Esophagus muscularis mucosa (tissue), 4 donors: ENCODE data around the gene S100A13. TPM values are rescaled to one million over a fixed set of nuclear protein-coding genes. Genes with fewer than 3 reads are reported as not detected.
A peak's percentile ranks its signal among the peaks of the same experiment; 100 is the strongest.

Experiments
- DNase-seq: peaks from one replicate; pipeline ENCODE4 v3.0.0-alpha.2; 2017; ENCODE audit errors: extremely low spot score
- H3K27ac ChIP-seq, 4 donors: fragments of 200-600 bp; sonication (generic); replicated peaks in 1 of 4; 1 replicate in 3 of 4; 2 replicates in 1 of 4; pipeline ENCODE4 v1.5.1; 2016 to 2019; ENCODE audit warnings: mild to moderate bottlenecking in 1 of 4
- H3K27me3 ChIP-seq, 4 donors: fragments of 200-600 bp; sonication (generic); one replicate each; pipeline versions ENCODE4 v1.5.1 to v1.6.0; 2016 to 2019
- H3K36me3 ChIP-seq, 4 donors: fragments of 200-600 bp; sonication (generic); one replicate each; pipeline ENCODE4 v1.5.1; 2016 to 2019
- H3K4me1 ChIP-seq, 4 donors: fragments of 200-600 bp; sonication (generic); one replicate each; pipeline ENCODE4 v1.5.1; 2016 to 2019
- H3K4me3 ChIP-seq, 4 donors: fragments of 200-600 bp; sonication (generic); 1 replicate in 2 of 4; 2 replicates in 2 of 4; pipeline ENCODE4 v1.5.1; 2016 to 2019; ENCODE audit warnings: mild to moderate bottlenecking in 4 of 4, moderate library complexity in 1 of 4
- H3K9me3 ChIP-seq, 4 donors: fragments of 200-600 bp; sonication (generic); 1 replicate in 3 of 4; 2 replicates in 1 of 4; pipeline ENCODE4 v1.5.1; 2016 to 2019
- EP300 ChIP-seq: sonication (generic); formaldehyde crosslinking; IDR thresholded peaks from one replicate; pipeline ENCODE4 v1.6.1; 2017; ENCODE audit warnings: antibody characterized with exemption
- POLR2A ChIP-seq: fragments of 450-650 bp; IDR thresholded peaks from one replicate; pipeline ENCODE4 v1.6.1; 2017; ENCODE audit warnings: antibody characterized with exemption, moderate library complexity, mild to moderate bottlenecking, low read depth
- POLR2AphosphoS5 ChIP-seq, 2 donors: sonication (generic); formaldehyde crosslinking; IDR thresholded peaks; one replicate each; pipeline ENCODE4 v1.6.1; 2017; ENCODE audit warnings: antibody characterized with exemption in 2 of 2
- WGBS: methylation state at CpG from one replicate; pipeline ENCODE4 v1.1.5; 2018; 5-methylcytosine and 5-hydroxymethylcytosine counted together
- intact Hi-C: fragments of 100-400 bp; cut with DNase I; formaldehyde crosslinking; loops from one replicate; pipeline ENCODE4 v1.15.1; 2023
- total RNA-seq, 4 donors: library from RNA; depleted of rRNA; stranded (reverse); fragments of >200 nt; gene quantifications; one replicate each; pipeline versions ENCODE4 v1.1.0 to v1.2.1, GENCODE V29; 2016
- TF ChIP-seq, protein P1 (sequence below), 3 experiments: fragments of 200-600 bp in 2 of 3; fragments of 450-650 bp in 1 of 3; sonication (generic) in 2 of 3; IDR thresholded peaks; one replicate each; pipeline ENCODE4 v1.5.1; 2017 to 2019; ENCODE audit warnings: antibody characterized with exemption in 3 of 3, mild to moderate bottlenecking in 2 of 3, moderate library complexity in 1 of 3

The S100A13 gene
- total RNA-seq, 4 donors from 2014 or later: 71.3 to 84.7 (median 83.1) TPM

DNA sequence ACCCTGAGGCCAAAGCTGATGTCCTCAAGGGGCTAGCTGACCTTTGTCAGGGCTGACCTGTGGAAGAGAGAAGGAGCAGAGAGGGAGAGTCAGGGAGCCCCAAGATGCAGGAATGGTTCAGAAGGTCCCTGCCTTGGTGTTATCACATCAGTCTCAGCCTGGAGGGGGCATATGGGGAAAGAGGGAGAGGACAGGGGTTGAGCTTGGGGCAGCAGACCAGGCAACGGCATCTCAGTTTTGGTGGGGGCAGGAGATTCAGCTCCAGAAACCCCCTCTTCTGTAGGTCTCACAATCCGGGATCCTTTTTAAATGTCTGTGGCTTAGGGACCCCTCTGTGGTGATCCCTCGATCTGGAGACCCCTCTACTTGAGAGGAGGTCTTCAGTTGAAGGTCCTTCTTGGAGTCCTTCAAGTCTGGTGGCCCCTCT is 815 bp downstream of the S100A13 start:
- intact Hi-C loops: no loop called here
- no peak for TF ChIP-seq POLR2A
- Histone ChIP-seq H3K9me3 (no peaks in the 10 kb centered on the region), H3K27ac (peak overlapping the region; percentile 83 to 91 (median 88)), H3K4me1 (peaks cover 51 to 65% (median 55%) of the 10 kb centered on the region in 4 donors), H3K36me3 (peaks cover 0 to 36% (median 12%) of the 10 kb centered on the region in 4 donors), H3K27me3 (no peaks in the 10 kb centered on the region), H3K4me3 (peak overlapping the region; percentile 57 to 65 (median 62))
- 61% methylated on average over 3 of the region's 3 CpGs for WGBS
- no peak for DNase-seq

DNA sequence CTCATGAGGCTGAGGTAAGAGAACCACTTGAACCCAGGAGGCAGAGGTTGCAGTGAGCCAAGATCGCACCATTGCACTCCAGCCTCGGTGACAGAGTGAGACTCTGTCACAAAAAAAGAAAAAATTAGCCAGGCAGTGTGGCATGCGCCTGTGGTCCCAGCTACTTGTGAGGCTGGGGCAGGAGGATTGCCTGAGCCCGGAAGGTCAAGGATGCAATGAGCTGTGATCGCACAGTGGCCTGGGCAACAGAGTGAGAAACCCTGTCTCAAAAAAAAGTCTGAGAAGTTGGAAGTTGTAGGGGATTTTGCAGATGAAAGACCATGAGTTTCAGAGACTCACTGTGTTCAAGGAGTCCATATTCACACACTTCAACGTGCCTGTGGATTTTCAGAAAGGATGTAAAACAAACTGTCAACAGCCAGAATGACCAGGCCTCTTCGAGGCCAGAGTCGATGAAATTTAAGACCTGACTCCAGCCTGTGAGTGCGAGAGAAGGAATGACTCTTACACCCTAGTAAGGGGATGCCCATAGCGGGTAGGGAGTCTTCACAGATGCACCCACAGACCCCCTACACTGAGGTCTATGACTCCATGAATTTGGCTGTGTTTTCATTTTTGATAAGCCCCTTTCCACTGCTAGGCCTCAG is 2.2 kb downstream of the S100A13 start:
- TF ChIP-seq POLR2A: no peak
- TF ChIP-seq, protein P1, sequence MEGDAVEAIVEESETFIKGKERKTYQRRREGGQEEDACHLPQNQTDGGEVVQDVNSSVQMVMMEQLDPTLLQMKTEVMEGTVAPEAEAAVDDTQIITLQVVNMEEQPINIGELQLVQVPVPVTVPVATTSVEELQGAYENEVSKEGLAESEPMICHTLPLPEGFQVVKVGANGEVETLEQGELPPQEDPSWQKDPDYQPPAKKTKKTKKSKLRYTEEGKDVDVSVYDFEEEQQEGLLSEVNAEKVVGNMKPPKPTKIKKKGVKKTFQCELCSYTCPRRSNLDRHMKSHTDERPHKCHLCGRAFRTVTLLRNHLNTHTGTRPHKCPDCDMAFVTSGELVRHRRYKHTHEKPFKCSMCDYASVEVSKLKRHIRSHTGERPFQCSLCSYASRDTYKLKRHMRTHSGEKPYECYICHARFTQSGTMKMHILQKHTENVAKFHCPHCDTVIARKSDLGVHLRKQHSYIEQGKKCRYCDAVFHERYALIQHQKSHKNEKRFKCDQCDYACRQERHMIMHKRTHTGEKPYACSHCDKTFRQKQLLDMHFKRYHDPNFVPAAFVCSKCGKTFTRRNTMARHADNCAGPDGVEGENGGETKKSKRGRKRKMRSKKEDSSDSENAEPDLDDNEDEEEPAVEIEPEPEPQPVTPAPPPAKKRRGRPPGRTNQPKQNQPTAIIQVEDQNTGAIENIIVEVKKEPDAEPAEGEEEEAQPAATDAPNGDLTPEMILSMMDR (IDR thresholded peaks at IDR 0.05): no peak
- TF ChIP-seq POLR2AphosphoS5 (IDR thresholded peaks at IDR 0.05): no peak
- TF ChIP-seq EP300: no peak
- H3K27me3 ChIP-seq: no peaks in the 10 kb centered on the region
- intact Hi-C loops: no loop called here
- 71% methylated on average over 10 of the region's 10 CpGs for WGBS
- peak overlapping the region in 3 of 4 donors; percentile 1 to 90 (median 83) for H3K27ac ChIP-seq
- H3K9me3 ChIP-seq: no peaks in the 10 kb centered on the region
- no peak for DNase-seq
- H3K4me3 ChIP-seq: peak overlapping the region in 1 of 4 donors; percentile 65
- peaks cover 0 to 42% (median 13%) of the 10 kb centered on the region in 4 donors for H3K36me3 ChIP-seq
- peaks cover 40 to 60% (median 55%) of the 10 kb centered on the region in 4 donors for H3K4me1 ChIP-seq

DNA sequence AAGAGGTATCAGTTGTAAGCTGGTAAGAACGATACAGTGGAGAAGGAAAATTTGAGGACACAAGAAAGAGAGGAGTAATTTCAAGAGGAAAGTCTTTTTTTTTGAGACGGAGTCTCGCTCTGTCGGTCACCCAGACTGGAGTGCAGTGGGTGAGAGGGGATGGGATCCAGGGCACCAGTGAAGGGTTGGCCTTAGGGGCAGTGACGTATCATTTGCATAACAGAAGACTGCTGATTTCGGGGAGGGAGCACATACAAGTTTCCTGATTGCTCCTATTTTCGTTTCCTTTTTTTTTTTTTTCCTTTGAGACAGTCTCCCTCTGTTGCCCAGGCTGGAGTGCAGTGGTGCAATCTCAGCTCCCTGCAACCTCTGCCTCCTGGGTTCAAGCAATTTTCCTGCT is 4.2 kb downstream of the S100A13 start:
- TF ChIP-seq POLR2AphosphoS5 (IDR thresholded peaks at IDR 0.05): no peak
- no peak for TF ChIP-seq POLR2A
- TF ChIP-seq, protein P1 (IDR thresholded peaks at IDR 0.05): no peak
- TF ChIP-seq EP300: no peak
- 69% methylated on average over 7 of the region's 7 CpGs for WGBS
- Histone ChIP-seq H3K36me3 (peaks cover 0 to 57% (median 28%) of the 10 kb centered on the region in 4 donors), H3K4me3 (no peak overlapping the region), H3K27me3 (no peaks in the 10 kb centered on the region), H3K9me3 (no peaks in the 10 kb centered on the region), H3K4me1 (peaks cover 34 to 50% (median 48%) of the 10 kb centered on the region in 4 donors), H3K27ac (no peak overlapping the region)
- no peak for DNase-seq
- intact Hi-C loops: no loop called here

DNA sequence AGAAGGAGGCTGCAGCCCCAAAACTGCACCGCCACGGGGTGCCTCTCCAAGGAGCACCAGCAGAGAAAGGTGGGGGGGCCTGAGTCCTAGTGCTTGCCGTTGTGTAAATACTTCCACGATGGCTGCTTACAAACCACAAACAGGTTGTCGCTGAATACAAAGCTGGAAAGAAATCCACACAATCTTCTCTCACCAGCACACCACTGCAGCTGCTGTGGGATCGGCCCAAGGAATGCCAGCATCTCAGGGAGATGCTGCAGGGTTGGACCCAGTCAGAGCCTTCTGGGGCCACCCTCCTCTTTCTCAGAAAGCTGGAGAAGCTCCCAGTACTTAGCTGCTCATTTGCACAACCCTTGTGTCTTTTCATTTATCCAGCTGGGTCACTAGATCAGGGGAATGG is 8.1 kb downstream of the S100A13 start:
- H3K27ac ChIP-seq: no peak overlapping the region
- intact Hi-C loops: loop anchor here (5.0 kb wide), 2 partner anchors 47 to 87 kb away; no protein-coding TSS in a partner anchor
- H3K9me3 ChIP-seq: no peaks in the 10 kb centered on the region
- H3K4me3 ChIP-seq: no peak overlapping the region
- peaks cover 22 to 31% (median 26%) of the 10 kb centered on the region in 4 donors for H3K4me1 ChIP-seq
- TF ChIP-seq, protein P1 (IDR thresholded peaks at IDR 0.05): no peak
- no peak for TF ChIP-seq EP300
- TF ChIP-seq POLR2AphosphoS5 (IDR thresholded peaks at IDR 0.05): no peak
- no peak for TF ChIP-seq POLR2A
- H3K27me3 ChIP-seq: no peaks in the 10 kb centered on the region
- peaks cover 0 to 46% (median 22%) of the 10 kb centered on the region in 4 donors for H3K36me3 ChIP-seq
- WGBS: 94% methylated on average over 5 of the region's 6 CpGs
- no peak for DNase-seq

DNA sequence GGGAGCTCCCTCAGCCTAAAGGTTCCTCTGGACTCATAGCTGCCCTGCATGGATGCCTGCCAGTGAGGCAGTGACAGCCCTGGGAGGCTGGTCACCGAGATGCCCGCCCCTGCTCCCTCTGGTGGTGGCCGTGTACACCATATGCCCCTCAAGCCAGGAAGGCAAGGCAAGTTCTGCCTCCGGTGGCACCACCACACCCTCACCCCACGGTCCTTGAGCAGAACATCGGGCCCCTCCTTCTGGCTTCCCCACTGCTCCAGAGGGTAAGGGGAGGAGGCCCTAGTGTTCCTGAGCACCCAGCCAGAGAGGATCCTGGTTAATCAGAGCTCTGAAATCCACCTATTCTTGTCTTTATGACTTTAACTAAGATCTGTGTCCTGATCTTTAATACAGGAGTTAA is 9.6 kb downstream of the S100A13 start:
- H3K4me3 ChIP-seq: no peak overlapping the region
- H3K9me3 ChIP-seq: no peaks in the 10 kb centered on the region
- no peak for DNase-seq
- TF ChIP-seq POLR2AphosphoS5 (IDR thresholded peaks at IDR 0.05): peak in 1 of 2 donors; percentile 58
- no peak for TF ChIP-seq EP300
- no peak for TF ChIP-seq POLR2A
- TF ChIP-seq, protein P1 (IDR thresholded peaks at IDR 0.05): peak; percentile 33 to 54 (median 52)
- no peaks in the 10 kb centered on the region for H3K27me3 ChIP-seq
- intact Hi-C loops: loop anchor here (5.0 kb wide), 2 partner anchors 45 to 85 kb away; no protein-coding TSS in a partner anchor
- WGBS: 62% methylated on average over 5 of the region's 6 CpGs
- H3K27ac ChIP-seq: peak overlapping the region in 2 of 4 donors; percentile 9 to 46
- peaks cover 20 to 31% (median 28%) of the 10 kb centered on the region in 4 donors for H3K4me1 ChIP-seq
- peaks cover 0 to 33% (median 18%) of the 10 kb centered on the region in 4 donors for H3K36me3 ChIP-seq
